Measurements from ENCODE around the gene TDRD9.

DNA sequence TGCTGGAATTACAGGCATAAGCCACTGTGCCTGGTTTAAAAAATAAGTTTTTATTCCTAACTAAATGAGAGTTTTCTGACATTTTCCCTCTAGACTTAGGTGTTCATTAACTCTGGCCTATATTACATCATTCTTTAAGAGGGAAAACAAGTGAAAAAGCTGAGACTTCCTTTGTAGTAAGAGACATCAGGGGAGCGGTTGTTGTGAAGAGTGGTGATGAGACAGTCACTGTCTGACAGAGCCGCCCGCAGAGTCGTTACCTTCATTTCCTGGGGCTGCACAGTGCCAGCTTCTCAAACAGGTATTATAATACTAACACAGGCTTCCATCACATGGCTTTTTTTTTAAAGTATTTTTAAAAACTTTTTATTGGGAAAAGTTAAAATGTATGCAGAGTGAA lies 19.7 kb upstream of the TDRD9 start:
- TF ChIP-seq POLR2A (IDR thresholded peaks at IDR 0.05; ENCODE audit: low read length) (no peak), GATA1 (IDR thresholded peaks at IDR 0.05; ENCODE audit: low read depth, low read length) (no peak)

All from erythroblast (primary cell).